ENCODE results near the gene LAMA3.

The LAMA3 gene

DNA sequence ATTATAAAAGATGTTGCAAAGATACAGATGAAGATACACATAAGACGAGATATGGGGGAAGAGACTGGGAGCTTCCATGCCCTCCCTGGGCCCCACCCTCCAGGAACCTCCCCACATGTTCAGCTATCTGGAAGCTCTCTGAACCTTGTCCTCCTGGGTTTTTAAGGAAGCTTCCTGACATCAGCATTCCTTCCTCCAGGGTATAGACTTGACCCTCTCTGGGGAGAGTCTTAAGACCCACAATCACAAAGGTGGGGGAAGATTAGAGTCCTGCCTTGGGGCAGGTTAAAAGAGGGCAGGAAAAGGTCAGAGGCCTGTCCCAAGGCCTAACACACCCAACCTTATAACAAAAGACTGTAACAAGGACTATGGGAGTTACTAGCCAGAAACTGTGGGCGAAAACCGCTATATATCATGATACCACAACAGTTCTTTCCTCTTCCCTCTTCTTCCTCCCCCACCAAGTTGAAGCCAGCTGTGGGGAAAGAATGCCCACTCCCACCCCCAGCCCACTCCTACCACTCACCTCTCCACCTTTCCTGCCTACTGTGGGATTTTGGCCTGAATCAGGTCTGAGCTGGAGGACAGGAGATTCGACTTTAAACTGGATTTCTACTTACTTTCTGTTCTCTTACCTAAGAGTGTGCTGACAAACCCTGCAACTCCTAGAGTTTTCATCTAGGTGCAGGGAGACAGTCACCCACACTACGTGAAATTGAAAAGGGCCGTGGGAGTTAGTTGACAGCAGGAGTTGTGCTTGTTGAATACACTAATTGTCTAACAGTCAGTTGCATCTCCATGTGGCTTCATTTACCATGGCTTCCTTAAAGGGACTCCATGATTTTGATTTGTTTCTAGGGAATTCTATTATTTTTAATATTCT is 105.0 kb downstream of the LAMA3 start:
- no peak overlapping the region for H3K9ac ChIP-seq (ENCODE audit: low read depth, low read length)
- no peak for ATAC-seq (ENCODE audit: insufficient read depth, low read depth)
- no peaks in the 10 kb centered on the region for H3K79me2 ChIP-seq (ENCODE audit: insufficient read depth, low read length)
- H3K9me3 ChIP-seq (ENCODE audit: insufficient read depth, low read length, severe bottlenecking) = no peaks in the 10 kb centered on the region
- no peaks in the 10 kb centered on the region for H3K27me3 ChIP-seq (ENCODE audit: insufficient read depth, low read length, poor library complexity)
- no peak overlapping the region for H3K4me2 ChIP-seq (ENCODE audit: insufficient read depth, low read length)
- H3K27ac ChIP-seq (ENCODE audit: low read length) = no peak overlapping the region
- no peaks in the 10 kb centered on the region for H3K4me1 ChIP-seq (ENCODE audit: insufficient read depth, low read length)
- H3K4me3 ChIP-seq (ENCODE audit: low read depth in 1 of 2, low read length in 2 of 2) = no peak overlapping the region
- TF ChIP-seq EZH2 (IDR thresholded peaks at IDR 0.05; ENCODE audit: borderline replicate concordance, low read depth, low read length, severe bottlenecking) (no peak), CTCF (IDR thresholded peaks at IDR 0.05; ENCODE audit: borderline replicate concordance, extremely low read depth, low read length, poor library complexity, severe bottlenecking) (no peak)
- no peak overlapping the region for H2AFZ ChIP-seq (ENCODE audit: low read depth, low read length)
- no peaks in the 10 kb centered on the region for H3K36me3 ChIP-seq (ENCODE audit: insufficient read depth, low read length)
- DNase-seq = no peak
- no peaks in the 10 kb centered on the region for H4K20me1 ChIP-seq (ENCODE audit: insufficient read depth, low read length)

- Histone ChIP-seq H2AFZ (ENCODE audit: low read depth, low read length) (no peak overlapping the region), H3K9me3 (ENCODE audit: insufficient read depth, low read length, severe bottlenecking) (no peaks in the 10 kb centered on the region), H3K4me1 (ENCODE audit: insufficient read depth, low read length) (no peaks in the 10 kb centered on the region), H3K9ac (ENCODE audit: low read depth, low read length) (no peak overlapping the region), H3K4me2 (ENCODE audit: insufficient read depth, low read length) (no peak overlapping the region), H3K27ac (ENCODE audit: low read length) (no peak overlapping the region), H4K20me1 (ENCODE audit: insufficient read depth, low read length) (no peaks in the 10 kb centered on the region), H3K27me3 (ENCODE audit: insufficient read depth, low read length, poor library complexity) (no peaks in the 10 kb centered on the region), H3K36me3 (ENCODE audit: insufficient read depth, low read length) (no peaks in the 10 kb centered on the region), H3K4me3 (ENCODE audit: low read depth in 1 of 2, low read length in 2 of 2) (no peak overlapping the region), H3K79me2 (ENCODE audit: insufficient read depth, low read length) (no peaks in the 10 kb centered on the region)
- DNase-seq (no peak), ATAC-seq (ENCODE audit: insufficient read depth, low read depth) (no peak)
- TF ChIP-seq EZH2 (IDR thresholded peaks at IDR 0.05; ENCODE audit: borderline replicate concordance, low read depth, low read length, severe bottlenecking) (no peak), CTCF (IDR thresholded peaks at IDR 0.05; ENCODE audit: borderline replicate concordance, extremely low read depth, low read length, poor library complexity, severe bottlenecking) (no peak)
These were observed 109.0 kb downstream of the LAMA3 start for GRCh38 chr18:23798249-23798648.

- Histone ChIP-seq H3K4me1 (ENCODE audit: insufficient read depth, low read length) (no peaks in the 10 kb centered on the region), H3K27ac (ENCODE audit: low read length) (no peak overlapping the region), H3K36me3 (ENCODE audit: insufficient read depth, low read length) (no peaks in the 10 kb centered on the region), H3K4me2 (ENCODE audit: insufficient read depth, low read length) (no peak overlapping the region), H3K79me2 (ENCODE audit: insufficient read depth, low read length) (no peaks in the 10 kb centered on the region), H2AFZ (ENCODE audit: low read depth, low read length) (no peak overlapping the region), H3K4me3 (ENCODE audit: low read depth in 1 of 2, low read length in 2 of 2) (no peak overlapping the region), H3K9me3 (ENCODE audit: insufficient read depth, low read length, severe bottlenecking) (no peaks in the 10 kb centered on the region), H3K27me3 (ENCODE audit: insufficient read depth, low read length, poor library complexity) (no peaks in the 10 kb centered on the region), H3K9ac (ENCODE audit: low read depth, low read length) (no peak overlapping the region), H4K20me1 (ENCODE audit: insufficient read depth, low read length) (no peaks in the 10 kb centered on the region)
- ATAC-seq (ENCODE audit: insufficient read depth, low read depth) (no peak), DNase-seq (no peak)
- TF ChIP-seq EZH2 (IDR thresholded peaks at IDR 0.05; ENCODE audit: borderline replicate concordance, low read depth, low read length, severe bottlenecking) (no peak), CTCF (IDR thresholded peaks at IDR 0.05; ENCODE audit: borderline replicate concordance, extremely low read depth, low read length, poor library complexity, severe bottlenecking) (no peak)
These were observed 109.6 kb downstream of the LAMA3 start for GRCh38 chr18:23798824-23799223.

Measured in DND-41 (cell line).